Stomach (tissue), 4 donors: ENCODE data around the gene HAUS2.

Source experiments
- EP300 ChIP-seq: sonication (generic); formaldehyde crosslinking; IDR thresholded peaks from one replicate; pipeline ENCODE4 v1.6.1; 2017; ENCODE audit warnings: antibody characterized with exemption
- TF ChIP-seq, protein P1 (sequence below), 7 experiments: fragments of 450-650 bp in 4 of 7; fragments of 200-600 bp in 3 of 7; sonication (generic) in 3 of 7; IDR thresholded peaks; one replicate each; pipeline ENCODE4 v1.5.1; 2016 to 2019; ENCODE audit warnings: antibody characterized with exemption in 7 of 7, control low read depth in 2 of 7, mild to moderate bottlenecking in 1 of 7

- no peak for TF ChIP-seq EP300
- TF ChIP-seq, protein P1, sequence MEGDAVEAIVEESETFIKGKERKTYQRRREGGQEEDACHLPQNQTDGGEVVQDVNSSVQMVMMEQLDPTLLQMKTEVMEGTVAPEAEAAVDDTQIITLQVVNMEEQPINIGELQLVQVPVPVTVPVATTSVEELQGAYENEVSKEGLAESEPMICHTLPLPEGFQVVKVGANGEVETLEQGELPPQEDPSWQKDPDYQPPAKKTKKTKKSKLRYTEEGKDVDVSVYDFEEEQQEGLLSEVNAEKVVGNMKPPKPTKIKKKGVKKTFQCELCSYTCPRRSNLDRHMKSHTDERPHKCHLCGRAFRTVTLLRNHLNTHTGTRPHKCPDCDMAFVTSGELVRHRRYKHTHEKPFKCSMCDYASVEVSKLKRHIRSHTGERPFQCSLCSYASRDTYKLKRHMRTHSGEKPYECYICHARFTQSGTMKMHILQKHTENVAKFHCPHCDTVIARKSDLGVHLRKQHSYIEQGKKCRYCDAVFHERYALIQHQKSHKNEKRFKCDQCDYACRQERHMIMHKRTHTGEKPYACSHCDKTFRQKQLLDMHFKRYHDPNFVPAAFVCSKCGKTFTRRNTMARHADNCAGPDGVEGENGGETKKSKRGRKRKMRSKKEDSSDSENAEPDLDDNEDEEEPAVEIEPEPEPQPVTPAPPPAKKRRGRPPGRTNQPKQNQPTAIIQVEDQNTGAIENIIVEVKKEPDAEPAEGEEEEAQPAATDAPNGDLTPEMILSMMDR (IDR thresholded peaks at IDR 0.05), result no peak
Observed at GRCh38 chr15:42504631-42505030, 44.0 kb upstream of the HAUS2 start.
